A172 (cell line): ENCODE data around the gene DTWD1. TPM values are rescaled to one million over a fixed set of nuclear protein-coding genes. Genes with fewer than 3 reads are reported as not detected.

Experiments
- total RNA-seq: library from RNA; depleted of rRNA; stranded (reverse); fragments of >200 nt; shearing (Covaris generic); gene quantifications from 2 replicates; pipeline ENCODE4 v1.2.3, GENCODE V29; 2014; rRNA removed

Gene DTWD1
- total RNA-seq, 1 experiment from 2014 or later = 35.0 TPM

Other genes starting within 250 kb of the DTWD1 start
- gene FGF7, start 197.8 kb upstream of the DTWD1 start, total RNA-seq = not detected in 2 replicates
- 5.9 and 8.6 TPM in 2 replicates for gene FAM227B, start 230 bp upstream of the DTWD1 start, total RNA-seq